Fibroblast of mammary gland (primary cell): ENCODE results near the gene TP73.

Experiments used
- DNase-seq: peaks from one replicate; pipeline ENCODE4 v3.0.0-alpha.2; 2010; ENCODE audit warnings: low read depth
- H3K4me3 ChIP-seq: 2 replicates; pipeline ENCODE4 v1.5.1; 2011; ENCODE audit warnings: low read depth, mild to moderate bottlenecking, low read length, moderate library complexity; ENCODE audit not compliant: control insufficient read depth
- CTCF ChIP-seq: conservative IDR thresholded peaks from 2 replicates; pipeline ENCODE4 v1.5.1; 2011; ENCODE audit warnings: low read depth, low read length, inconsistent platforms; ENCODE audit not compliant: control insufficient read depth, insufficient read depth

TP73 gene

GRCh38 chr1:3742439-3743298, 90.4 kb downstream of the TP73 start:
- TF ChIP-seq CTCF = no peak
- DNase-seq = peak; percentile 17
- no peak overlapping the region for H3K4me3 ChIP-seq

- TF ChIP-seq CTCF = no peak
- peak; percentile 31 for DNase-seq
- no peak overlapping the region for H3K4me3 ChIP-seq
Measured at GRCh38 chr1:3743421-3743820, 91.1 kb downstream of the TP73 start.

- no peak for DNase-seq
- no peak overlapping the region for H3K4me3 ChIP-seq
- no peak for TF ChIP-seq CTCF
Measured at GRCh38 chr1:3743826-3744225, 91.5 kb downstream of the TP73 start.

- H3K4me3 ChIP-seq = no peak overlapping the region
- DNase-seq = no peak
- TF ChIP-seq CTCF = no peak
Measured at GRCh38 chr1:3744646-3745045, 92.3 kb downstream of the TP73 start.

- no peak for TF ChIP-seq CTCF
- DNase-seq = no peak
- H3K4me3 ChIP-seq = no peak overlapping the region
Measured at GRCh38 chr1:3745071-3745470, 92.8 kb downstream of the TP73 start.

GRCh38 chr1:3745590-3746381, 93.5 kb downstream of the TP73 start:
- no peak for DNase-seq
- no peak for TF ChIP-seq CTCF
- H3K4me3 ChIP-seq = no peak overlapping the region
